Cardiac muscle cell (in vitro differentiated cells and primary cell): ENCODE data around the gene MAP1LC3A. TPM values are rescaled to one million over a fixed set of nuclear protein-coding genes. Genes with fewer than 3 reads are reported as not detected.

Experiments used
- DNase-seq, 2 donors: peaks; one replicate each; pipeline versions ENCODE4 v3.0.0 to v3.0.0-alpha.2; 2010 to 2017; ENCODE audit warnings: low read depth in 1 of 2, low spot score in 1 of 2
- H3K27ac ChIP-seq: fragments of 200-600 bp; sonication (generic); 2 replicates; pipeline ENCODE4 v1.5.1; 2016
- H3K27me3 ChIP-seq: fragments of 200-600 bp; sonication (generic); 2 replicates; pipeline ENCODE4 v1.6.0; 2016; ENCODE audit warnings: control low read depth
- H3K36me3 ChIP-seq: fragments of 200-600 bp; sonication (generic); 2 replicates; pipeline ENCODE4 v1.5.1; 2016; ENCODE audit warnings: control low read depth
- H3K4me1 ChIP-seq: fragments of 200-600 bp; sonication (generic); 2 replicates; pipeline ENCODE4 v1.8.1; 2017; ENCODE audit warnings: low read depth, mild to moderate bottlenecking, mixed run types
- H3K4me3 ChIP-seq: fragments of 200-600 bp; sonication (generic); 2 replicates; pipeline ENCODE4 v1.5.1; 2016; ENCODE audit warnings: mild to moderate bottlenecking
- H3K9me3 ChIP-seq: fragments of 200-600 bp; sonication (generic); 2 replicates; pipeline ENCODE4 v1.5.1; 2017; ENCODE audit warnings: low read depth, mild to moderate bottlenecking, control low read depth
- polyA plus RNA-seq: library from polyadenylated mRNA; unstranded; fragments of >200 nt; fragmentation: Nextera tagmentation; extraction: Ambion mirVana; gene quantifications from 2 replicates; pipeline ENCODE4 v1.2.1, GENCODE V29; 2016
- total RNA-seq: library from RNA; depleted of rRNA; stranded (reverse); fragments of >200 nt; gene quantifications from 2 replicates; pipeline ENCODE4 v1.2.3, GENCODE V29; 2016
- TF ChIP-seq, protein P1 (sequence below): IDR thresholded peaks from 2 replicates; pipeline ENCODE4 v1.5.1; 2012; ENCODE audit warnings: low read depth, mild to moderate bottlenecking, low read length

Gene MAP1LC3A
- total and polyA plus RNA-seq, 2 experiments from 2014 or later, result 29.7 to 38.7 TPM

DNA sequence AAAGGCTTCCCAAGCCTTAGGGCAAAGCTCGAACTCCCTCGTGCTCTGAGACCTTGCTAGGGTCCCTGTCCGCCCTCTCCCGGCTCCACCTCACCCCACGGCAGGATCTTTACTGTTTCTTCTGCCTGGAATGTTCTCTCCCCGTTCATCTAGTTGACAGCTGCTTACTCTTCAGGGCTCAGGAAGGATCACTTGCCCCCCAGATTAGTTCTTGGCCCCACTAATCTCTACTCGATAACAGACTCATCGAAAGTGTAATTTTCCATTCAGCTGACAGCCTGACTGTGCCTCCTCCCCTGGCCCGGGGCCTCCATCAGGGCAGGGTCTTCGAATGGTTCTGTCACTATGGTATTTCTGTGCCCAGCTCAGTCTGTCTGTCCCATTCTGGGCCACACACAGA, 3.1 kb downstream of the MAP1LC3A start:
- Histone ChIP-seq H3K4me1 (no peaks in the 10 kb centered on the region), H3K36me3 (no peaks in the 10 kb centered on the region), H3K9me3 (no peaks in the 10 kb centered on the region), H3K27me3 (no peaks in the 10 kb centered on the region), H3K4me3 (no peak overlapping the region), H3K27ac (no peak overlapping the region)
- no peak for DNase-seq
- TF ChIP-seq, protein P1, sequence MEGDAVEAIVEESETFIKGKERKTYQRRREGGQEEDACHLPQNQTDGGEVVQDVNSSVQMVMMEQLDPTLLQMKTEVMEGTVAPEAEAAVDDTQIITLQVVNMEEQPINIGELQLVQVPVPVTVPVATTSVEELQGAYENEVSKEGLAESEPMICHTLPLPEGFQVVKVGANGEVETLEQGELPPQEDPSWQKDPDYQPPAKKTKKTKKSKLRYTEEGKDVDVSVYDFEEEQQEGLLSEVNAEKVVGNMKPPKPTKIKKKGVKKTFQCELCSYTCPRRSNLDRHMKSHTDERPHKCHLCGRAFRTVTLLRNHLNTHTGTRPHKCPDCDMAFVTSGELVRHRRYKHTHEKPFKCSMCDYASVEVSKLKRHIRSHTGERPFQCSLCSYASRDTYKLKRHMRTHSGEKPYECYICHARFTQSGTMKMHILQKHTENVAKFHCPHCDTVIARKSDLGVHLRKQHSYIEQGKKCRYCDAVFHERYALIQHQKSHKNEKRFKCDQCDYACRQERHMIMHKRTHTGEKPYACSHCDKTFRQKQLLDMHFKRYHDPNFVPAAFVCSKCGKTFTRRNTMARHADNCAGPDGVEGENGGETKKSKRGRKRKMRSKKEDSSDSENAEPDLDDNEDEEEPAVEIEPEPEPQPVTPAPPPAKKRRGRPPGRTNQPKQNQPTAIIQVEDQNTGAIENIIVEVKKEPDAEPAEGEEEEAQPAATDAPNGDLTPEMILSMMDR, result no peak

DNA sequence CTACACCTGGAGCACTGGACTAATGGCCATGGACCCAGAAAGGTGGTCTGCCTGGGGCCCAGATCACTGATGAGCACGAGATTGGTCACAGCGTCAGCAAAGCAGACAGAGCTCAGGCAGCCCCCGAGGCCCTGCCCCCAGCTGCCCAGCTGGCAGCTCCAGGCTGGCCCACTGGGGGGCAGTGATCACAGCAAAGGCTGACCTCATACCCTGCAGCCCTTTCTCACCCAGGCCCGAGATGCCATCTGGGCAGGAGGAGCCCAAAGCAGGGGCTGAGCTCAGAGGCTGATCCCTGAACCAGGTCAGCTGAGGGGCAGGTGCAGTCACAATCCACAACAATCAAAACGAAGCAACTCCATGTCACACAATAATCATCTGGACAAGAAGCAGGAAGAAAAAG, 4.1 kb downstream of the MAP1LC3A start:
- no peak overlapping the region for H3K4me3 ChIP-seq
- peak in 1 of 2 donors; percentile 28 for DNase-seq
- H3K27ac ChIP-seq, result no peak overlapping the region
- TF ChIP-seq, protein P1, result peak; percentile 56
- no peaks in the 10 kb centered on the region for H3K4me1 ChIP-seq
- H3K27me3 ChIP-seq, result no peaks in the 10 kb centered on the region
- no peaks in the 10 kb centered on the region for H3K36me3 ChIP-seq
- H3K9me3 ChIP-seq, result no peaks in the 10 kb centered on the region

DNA sequence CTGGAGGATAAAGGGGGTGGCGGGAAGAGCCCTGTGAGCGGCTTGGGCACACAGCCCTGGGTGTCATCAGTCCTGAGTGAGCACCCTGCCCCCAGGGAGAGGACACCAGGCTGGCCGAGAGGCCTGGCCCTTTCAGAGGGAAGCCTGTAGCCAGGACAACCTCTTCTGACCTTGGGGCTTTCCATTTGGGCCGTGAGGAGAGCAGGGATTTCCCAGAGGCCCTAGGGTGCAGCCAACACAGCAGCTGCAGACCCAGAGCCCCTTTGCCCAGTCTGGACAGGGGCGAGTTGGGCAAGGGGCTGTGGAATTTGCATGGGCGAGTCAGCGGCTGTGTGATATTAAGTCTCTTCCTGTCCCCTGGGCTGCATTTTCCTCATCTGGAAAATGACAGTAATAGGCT, 6.3 kb downstream of the MAP1LC3A start:
- Histone ChIP-seq H3K4me1 (no peaks in the 10 kb centered on the region), H3K4me3 (no peak overlapping the region), H3K27me3 (no peaks in the 10 kb centered on the region), H3K27ac (no peak overlapping the region), H3K9me3 (no peaks in the 10 kb centered on the region), H3K36me3 (no peaks in the 10 kb centered on the region)
- TF ChIP-seq, protein P1, result no peak
- DNase-seq, result no peak

DNA sequence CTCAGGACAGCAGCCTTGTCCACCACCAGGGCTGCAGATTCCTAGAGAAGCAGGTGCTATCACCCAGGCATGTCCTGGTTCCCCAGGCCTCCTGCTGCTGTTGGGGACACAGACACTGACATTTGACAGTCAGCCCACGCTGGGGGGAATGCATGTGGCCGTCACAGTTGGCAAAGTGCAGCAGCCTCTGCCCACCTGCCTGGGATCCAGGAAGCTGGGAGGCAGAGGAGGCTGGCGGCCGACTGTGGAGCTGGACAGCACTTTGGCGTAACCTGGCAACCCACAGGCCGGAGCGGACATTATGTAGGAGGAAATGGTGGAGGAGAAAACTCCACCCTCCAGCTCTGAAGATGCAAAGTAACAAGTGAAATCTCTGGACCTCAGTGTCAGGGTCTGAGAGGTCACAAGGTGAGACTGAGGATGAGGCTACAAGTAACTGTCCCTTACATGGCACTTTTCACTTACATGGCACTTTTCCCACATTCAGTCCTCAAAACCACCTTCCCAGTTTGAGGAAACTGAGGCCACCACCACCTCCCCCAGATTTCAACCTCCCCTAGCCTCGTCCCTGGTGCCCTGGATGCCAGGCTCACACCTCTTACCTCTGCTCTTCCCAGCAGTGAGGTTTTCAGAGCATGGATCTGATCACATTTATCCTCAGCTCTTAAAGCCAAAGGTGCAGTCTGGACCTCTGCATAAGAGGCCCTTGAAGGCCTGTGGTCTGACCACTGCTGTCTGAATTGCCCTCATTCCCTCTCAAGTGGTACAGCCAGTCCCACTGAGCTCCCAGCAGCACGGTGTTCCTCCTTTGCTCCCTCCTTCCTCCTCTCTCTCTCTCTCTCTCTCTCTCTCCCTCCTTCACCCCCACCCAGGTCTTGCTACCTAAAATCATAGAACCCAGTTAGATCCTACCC, 8.7 kb downstream of the MAP1LC3A start:
- H3K36me3 ChIP-seq, result no peaks in the 10 kb centered on the region
- H3K27me3 ChIP-seq, result no peaks in the 10 kb centered on the region
- no peaks in the 10 kb centered on the region for H3K9me3 ChIP-seq
- no peak overlapping the region for H3K4me3 ChIP-seq
- no peak for DNase-seq
- H3K4me1 ChIP-seq, result peaks cover 5% of the 10 kb centered on the region
- peak overlapping the region; percentile 34 for H3K27ac ChIP-seq
- TF ChIP-seq, protein P1, result no peak

DNA sequence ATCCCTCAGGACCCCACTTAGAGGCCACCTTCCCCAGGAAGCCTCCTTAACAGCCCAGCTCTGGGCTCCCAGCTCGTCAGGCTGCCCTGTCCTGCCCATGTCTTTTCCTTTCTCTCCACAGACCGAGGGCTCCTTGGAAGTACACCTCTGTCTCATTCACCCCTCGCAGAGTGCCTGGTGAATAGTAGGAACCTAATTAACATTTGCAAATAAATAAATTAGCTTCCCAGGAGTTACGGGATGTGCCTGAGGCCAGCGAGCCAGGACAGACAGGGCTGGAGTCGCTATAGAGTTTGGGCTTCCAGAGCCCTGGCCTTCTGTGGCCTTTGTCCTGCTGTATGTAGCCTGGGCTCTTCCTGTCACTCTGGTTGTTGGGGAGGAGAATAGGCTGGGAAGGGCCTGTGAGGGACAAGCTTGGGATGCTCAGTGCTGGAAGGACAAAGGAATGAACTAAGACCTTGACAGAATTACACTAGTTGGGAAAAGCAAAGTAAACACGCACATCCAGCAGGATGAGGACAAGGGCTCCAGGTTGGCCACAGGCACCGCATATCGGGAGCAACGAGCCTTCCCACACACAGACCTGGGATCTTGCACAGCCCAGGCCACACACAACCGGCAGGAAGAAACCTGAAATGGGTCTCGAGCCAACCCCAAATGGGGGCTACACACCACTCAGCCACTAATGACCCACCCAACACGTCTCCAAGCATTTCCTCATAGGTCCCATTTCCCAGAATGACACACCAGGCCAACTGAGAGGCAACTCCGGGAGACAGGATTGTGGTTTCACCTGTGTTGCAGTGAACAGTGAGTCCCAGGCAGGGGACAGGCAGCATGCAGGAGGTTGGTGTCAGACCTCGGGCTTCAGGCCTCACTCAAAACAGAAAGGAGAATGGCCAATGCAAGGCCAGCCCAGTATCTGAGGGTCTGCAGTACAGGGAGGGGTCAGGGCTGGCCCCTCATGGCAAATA, 9.7 kb downstream of the MAP1LC3A start:
- peaks cover 5% of the 10 kb centered on the region for H3K4me1 ChIP-seq
- TF ChIP-seq, protein P1, result no peak
- no peaks in the 10 kb centered on the region for H3K9me3 ChIP-seq
- H3K27me3 ChIP-seq, result no peaks in the 10 kb centered on the region
- no peak overlapping the region for H3K4me3 ChIP-seq
- no peaks in the 10 kb centered on the region for H3K36me3 ChIP-seq
- no peak for DNase-seq
- no peak overlapping the region for H3K27ac ChIP-seq
